GM21528 (cell line): Measurements from ENCODE around the gene TMPRSS6.

ENCODE experiments used
- ATAC-seq: cut with Tn5 transposase; IDR thresholded peaks from one replicate; pipeline ENCODE4 v1.9.1; 2021; ENCODE audit warnings: mild to moderate bottlenecking, moderate library complexity; ENCODE audit not compliant: unreplicated experiment, low FRiP score

Gene TMPRSS6

GRCh38 chr22:37119872-37120271 lies 10.4 kb upstream of the TMPRSS6 start:
- no peak for ATAC-seq

GRCh38 chr22:37118083-37118482 lies 8.6 kb upstream of the TMPRSS6 start:
- ATAC-seq, result no peak

- no peak for ATAC-seq
These were observed 7.6 kb upstream of the TMPRSS6 start for GRCh38 chr22:37117092-37117491.

- ATAC-seq, result no peak
These were observed 5.5 kb upstream of the TMPRSS6 start for GRCh38 chr22:37115032-37115431.

GRCh38 chr22:37113757-37114156 lies 4.2 kb upstream of the TMPRSS6 start:
- no peak for ATAC-seq

GRCh38 chr22:37112084-37112728 lies 2.7 kb upstream of the TMPRSS6 start:
- no peak for ATAC-seq

GRCh38 chr22:37111156-37111717 lies 1.7 kb upstream of the TMPRSS6 start:
- no peak for ATAC-seq

GRCh38 chr22:37107816-37108621 lies 1.5 kb downstream of the TMPRSS6 start:
- no peak for ATAC-seq

GRCh38 chr22:37105990-37106389 lies 3.5 kb downstream of the TMPRSS6 start:
- ATAC-seq, result no peak

- ATAC-seq, result no peak
These were observed 4.4 kb downstream of the TMPRSS6 start for GRCh38 chr22:37105154-37105553.

GRCh38 chr22:37103656-37104452 lies 5.7 kb downstream of the TMPRSS6 start:
- no peak for ATAC-seq

GRCh38 chr22:37103151-37103550 lies 6.4 kb downstream of the TMPRSS6 start:
- ATAC-seq, result no peak

- ATAC-seq, result no peak
These were observed 8.0 kb downstream of the TMPRSS6 start for GRCh38 chr22:37101311-37102066.

- ATAC-seq, result no peak
These were observed 8.9 kb downstream of the TMPRSS6 start for GRCh38 chr22:37100589-37101127.

- ATAC-seq, result no peak
These were observed 10.4 kb downstream of the TMPRSS6 start for GRCh38 chr22:37098976-37099591.

GRCh38 chr22:37097346-37097745 lies 12.2 kb downstream of the TMPRSS6 start:
- no peak for ATAC-seq

GRCh38 chr22:37095113-37095512 lies 14.4 kb downstream of the TMPRSS6 start:
- no peak for ATAC-seq

- no peak for ATAC-seq
These were observed 15.3 kb downstream of the TMPRSS6 start for GRCh38 chr22:37094239-37094638.

- no peak for ATAC-seq
These were observed 16.5 kb downstream of the TMPRSS6 start for GRCh38 chr22:37092997-37093396.

GRCh38 chr22:37091994-37092393 lies 17.5 kb downstream of the TMPRSS6 start:
- no peak for ATAC-seq
